Measurements from ENCODE around the gene ITPR1.

DNA sequence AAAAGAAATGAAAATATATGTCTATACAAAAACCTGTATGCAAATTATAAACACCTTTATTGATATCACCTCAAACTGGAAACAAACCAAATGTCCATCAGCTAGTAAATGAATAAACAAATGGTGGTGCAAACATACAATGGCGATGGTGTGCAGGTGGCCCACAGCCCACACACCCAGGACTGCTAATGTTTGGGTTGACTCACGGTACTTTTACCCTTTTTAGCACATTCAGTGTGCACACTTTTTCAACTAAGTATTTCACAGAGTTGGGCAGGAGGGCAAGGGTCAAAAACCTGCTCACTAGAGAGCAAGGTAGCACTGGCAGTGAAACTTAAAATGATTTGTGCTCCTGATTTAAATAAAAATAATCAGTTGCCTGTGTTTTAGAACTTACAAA, 363.0 kb downstream of the ITPR1 start:
- TF ChIP-seq, protein P1, sequence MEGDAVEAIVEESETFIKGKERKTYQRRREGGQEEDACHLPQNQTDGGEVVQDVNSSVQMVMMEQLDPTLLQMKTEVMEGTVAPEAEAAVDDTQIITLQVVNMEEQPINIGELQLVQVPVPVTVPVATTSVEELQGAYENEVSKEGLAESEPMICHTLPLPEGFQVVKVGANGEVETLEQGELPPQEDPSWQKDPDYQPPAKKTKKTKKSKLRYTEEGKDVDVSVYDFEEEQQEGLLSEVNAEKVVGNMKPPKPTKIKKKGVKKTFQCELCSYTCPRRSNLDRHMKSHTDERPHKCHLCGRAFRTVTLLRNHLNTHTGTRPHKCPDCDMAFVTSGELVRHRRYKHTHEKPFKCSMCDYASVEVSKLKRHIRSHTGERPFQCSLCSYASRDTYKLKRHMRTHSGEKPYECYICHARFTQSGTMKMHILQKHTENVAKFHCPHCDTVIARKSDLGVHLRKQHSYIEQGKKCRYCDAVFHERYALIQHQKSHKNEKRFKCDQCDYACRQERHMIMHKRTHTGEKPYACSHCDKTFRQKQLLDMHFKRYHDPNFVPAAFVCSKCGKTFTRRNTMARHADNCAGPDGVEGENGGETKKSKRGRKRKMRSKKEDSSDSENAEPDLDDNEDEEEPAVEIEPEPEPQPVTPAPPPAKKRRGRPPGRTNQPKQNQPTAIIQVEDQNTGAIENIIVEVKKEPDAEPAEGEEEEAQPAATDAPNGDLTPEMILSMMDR (IDR thresholded peaks at IDR 0.05) = no peak
- no peak for TF ChIP-seq POLR2A (IDR thresholded peaks at IDR 0.05)
- TF ChIP-seq POLR2AphosphoS5 (IDR thresholded peaks at IDR 0.05) = no peak
- no peak for TF ChIP-seq EP300 (IDR thresholded peaks at IDR 0.05)

All from gastroesophageal sphincter (tissue), 3 donors.